ENCODE measurements around the gene PTPRK.

The PTPRK gene

GRCh38 chr6:128557081-128557480 is 36.7 kb upstream of the PTPRK start:
- Histone ChIP-seq H3K4me3 (replicated peaks; ENCODE audit: low read depth, low read length) (no peak overlapping the region), H3K36me3 (ENCODE audit: control insufficient read depth, insufficient read depth, low read length) (no peaks in the 10 kb centered on the region), H3K27me3 (replicated peaks; ENCODE audit: control insufficient read depth, insufficient read depth, low read length) (no peaks in the 10 kb centered on the region)
- DNase-seq (ENCODE audit: extremely low read depth, insufficient read length), result no peak
- no peak for TF ChIP-seq CTCF (IDR thresholded peaks at IDR 0.05; ENCODE audit: insufficient read depth, low read length, poor library complexity, severe bottlenecking)

DNA sequence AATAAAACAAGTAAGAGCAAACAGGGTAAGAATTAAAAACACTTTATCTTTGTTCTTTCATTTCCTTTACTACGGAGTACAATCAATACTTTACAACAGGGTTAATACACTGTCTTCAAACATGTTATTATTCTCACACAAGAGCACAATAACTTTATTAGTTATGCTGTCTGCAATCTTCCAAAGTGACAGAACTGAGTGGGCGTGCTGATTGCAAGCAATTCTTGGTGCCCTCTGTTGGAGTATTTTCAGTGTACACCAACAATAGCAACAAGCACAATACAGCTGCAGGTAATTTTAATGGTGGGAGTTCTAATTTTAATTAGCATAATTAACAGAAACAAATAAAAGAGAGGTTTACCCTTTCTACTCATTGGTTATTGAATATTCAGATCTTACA is 33.9 kb upstream of the PTPRK start:
- H3K4me3 ChIP-seq (replicated peaks; ENCODE audit: low read depth, low read length), result no peak overlapping the region
- no peak for DNase-seq (ENCODE audit: extremely low read depth, insufficient read length)
- no peaks in the 10 kb centered on the region for H3K27me3 ChIP-seq (replicated peaks; ENCODE audit: control insufficient read depth, insufficient read depth, low read length)
- no peaks in the 10 kb centered on the region for H3K36me3 ChIP-seq (ENCODE audit: control insufficient read depth, insufficient read depth, low read length)
- TF ChIP-seq CTCF (IDR thresholded peaks at IDR 0.05; ENCODE audit: insufficient read depth, low read length, poor library complexity, severe bottlenecking), result no peak

DNA sequence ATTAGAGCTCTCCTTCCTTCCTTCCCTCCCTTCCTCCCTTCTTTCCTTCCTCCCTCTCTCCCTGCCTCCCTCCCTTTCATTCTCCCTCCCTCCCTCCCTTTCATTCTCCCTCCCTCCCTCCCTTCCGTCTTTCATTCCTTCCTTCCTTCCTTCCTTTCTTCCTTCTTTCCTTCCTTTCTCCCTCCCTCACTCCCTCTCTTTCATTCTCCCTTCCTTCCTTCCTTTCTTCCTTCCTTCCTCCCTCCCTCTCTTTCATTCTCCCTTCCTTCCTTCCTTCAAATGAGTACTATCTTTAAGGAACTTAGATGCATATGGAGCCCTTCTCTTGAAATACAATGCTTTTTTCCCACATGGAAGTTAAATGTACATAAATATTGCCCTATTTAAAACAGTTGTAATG is 20.9 kb upstream of the PTPRK start:
- Histone ChIP-seq H3K36me3 (ENCODE audit: control insufficient read depth, insufficient read depth, low read length) (no peaks in the 10 kb centered on the region), H3K4me3 (replicated peaks; ENCODE audit: low read depth, low read length) (no peak overlapping the region), H3K27me3 (replicated peaks; ENCODE audit: control insufficient read depth, insufficient read depth, low read length) (no peaks in the 10 kb centered on the region)
- TF ChIP-seq CTCF (IDR thresholded peaks at IDR 0.05; ENCODE audit: insufficient read depth, low read length, poor library complexity, severe bottlenecking), result no peak
- no peak for DNase-seq (ENCODE audit: extremely low read depth, insufficient read length)

GRCh38 chr6:128538763-128539162 is 18.4 kb upstream of the PTPRK start:
- DNase-seq (ENCODE audit: extremely low read depth, insufficient read length), result no peak
- H3K4me3 ChIP-seq (replicated peaks; ENCODE audit: low read depth, low read length), result no peak overlapping the region
- TF ChIP-seq CTCF (IDR thresholded peaks at IDR 0.05; ENCODE audit: insufficient read depth, low read length, poor library complexity, severe bottlenecking), result no peak
- H3K36me3 ChIP-seq (ENCODE audit: control insufficient read depth, insufficient read depth, low read length), result no peaks in the 10 kb centered on the region
- H3K27me3 ChIP-seq (replicated peaks; ENCODE audit: control insufficient read depth, insufficient read depth, low read length), result no peaks in the 10 kb centered on the region

- H3K4me3 ChIP-seq (replicated peaks; ENCODE audit: low read depth, low read length), result no peak overlapping the region
- no peaks in the 10 kb centered on the region for H3K36me3 ChIP-seq (ENCODE audit: control insufficient read depth, insufficient read depth, low read length)
- DNase-seq (ENCODE audit: extremely low read depth, insufficient read length), result no peak
- no peak for TF ChIP-seq CTCF (IDR thresholded peaks at IDR 0.05; ENCODE audit: insufficient read depth, low read length, poor library complexity, severe bottlenecking)
- no peaks in the 10 kb centered on the region; the same call in 1 of the 2 replicates for H3K27me3 ChIP-seq (replicated peaks; ENCODE audit: control insufficient read depth, insufficient read depth, low read length)
Measured at GRCh38 chr6:128532827-128533226, 12.4 kb upstream of the PTPRK start.

DNA sequence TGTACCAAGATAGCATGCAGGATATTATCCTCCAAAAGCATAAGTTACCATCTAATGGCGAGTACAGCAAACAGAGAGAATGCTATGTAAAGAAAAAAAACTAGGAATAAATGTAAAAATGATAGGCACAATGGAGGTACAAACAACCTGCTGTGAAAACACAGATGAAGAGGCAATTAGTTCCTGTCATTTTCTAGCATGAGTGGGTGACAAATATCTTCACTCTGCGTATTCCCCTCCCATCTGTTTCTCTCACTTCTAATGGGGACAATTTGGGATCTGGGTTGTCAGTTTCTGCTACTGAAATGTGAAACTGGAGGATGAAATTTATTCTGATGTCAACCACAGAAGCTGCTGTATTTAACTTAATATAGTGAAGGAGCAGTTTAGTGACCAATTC is 11.7 kb upstream of the PTPRK start:
- Histone ChIP-seq H3K36me3 (ENCODE audit: control insufficient read depth, insufficient read depth, low read length) (no peaks in the 10 kb centered on the region), H3K27me3 (replicated peaks; ENCODE audit: control insufficient read depth, insufficient read depth, low read length) (no peaks in the 10 kb centered on the region; the same call in 1 of the 2 replicates), H3K4me3 (replicated peaks; ENCODE audit: low read depth, low read length) (no peak overlapping the region)
- TF ChIP-seq CTCF (IDR thresholded peaks at IDR 0.05; ENCODE audit: insufficient read depth, low read length, poor library complexity, severe bottlenecking), result no peak
- no peak for DNase-seq (ENCODE audit: extremely low read depth, insufficient read length)
